HCT116 (cell line): ENCODE data around the gene ERG.

Experiments
- CEBPB ChIP-seq: IDR thresholded peaks from 2 replicates; pipeline ENCODE4 v1.6.1; 2012; ENCODE audit warnings: low read depth
- CTCF ChIP-seq, 3 experiments: fragments of 200-600 bp in 1 of 3; sonication (generic) in 1 of 3; IDR thresholded peaks in 2 of 3; conservative IDR thresholded peaks in 1 of 3; 2 replicates each; pipeline ENCODE4 v1.5.1; 2012 to 2017; ENCODE audit warnings: low read depth in 2 of 3, low read length in 2 of 3, antibody characterized with exemption in 1 of 3, borderline replicate concordance in 1 of 3, control low read depth in 1 of 3, mild to moderate bottlenecking in 1 of 3, mixed read lengths in 1 of 3, mixed run types in 1 of 3, moderate library complexity in 1 of 3; ENCODE audit not compliant: insufficient read depth in 1 of 3
- ELF1 ChIP-seq: IDR thresholded peaks from 2 replicates; pipeline ENCODE4 v1.6.1; 2012; ENCODE audit warnings: low read depth, borderline replicate concordance
- EZH2 ChIP-seq: fragments of 200-600 bp; sonication (generic); IDR thresholded peaks from 2 replicates; pipeline ENCODE4 v1.6.1; 2017; ENCODE audit warnings: antibody characterized with exemption, mixed run types
- POLR2A ChIP-seq: IDR thresholded peaks from 2 replicates; pipeline ENCODE4 v1.7.0; 2011; ENCODE audit warnings: borderline replicate concordance; ENCODE audit not compliant: insufficient read depth, insufficient read length; ENCODE audit errors: extremely low read depth
- POLR2AphosphoS5 ChIP-seq: IDR thresholded peaks from 2 replicates; pipeline ENCODE4 v1.6.1; 2011; ENCODE audit warnings: mild to moderate bottlenecking, low read depth, low read length, moderate library complexity
- SP1 ChIP-seq: IDR thresholded peaks from 2 replicates; pipeline ENCODE4 v1.6.1; 2012; ENCODE audit warnings: low read depth
- TCF7L2 ChIP-seq: IDR thresholded peaks from 2 replicates; pipeline ENCODE4 v1.7.0; 2011; ENCODE audit warnings: borderline replicate concordance, inconsistent platforms; ENCODE audit not compliant: insufficient read depth, insufficient read length; ENCODE audit errors: extremely low read depth
- ZFX ChIP-seq: fragments of 450-650 bp; IDR thresholded peaks from 2 replicates; pipeline ENCODE4 v1.6.1; 2017

DNA sequence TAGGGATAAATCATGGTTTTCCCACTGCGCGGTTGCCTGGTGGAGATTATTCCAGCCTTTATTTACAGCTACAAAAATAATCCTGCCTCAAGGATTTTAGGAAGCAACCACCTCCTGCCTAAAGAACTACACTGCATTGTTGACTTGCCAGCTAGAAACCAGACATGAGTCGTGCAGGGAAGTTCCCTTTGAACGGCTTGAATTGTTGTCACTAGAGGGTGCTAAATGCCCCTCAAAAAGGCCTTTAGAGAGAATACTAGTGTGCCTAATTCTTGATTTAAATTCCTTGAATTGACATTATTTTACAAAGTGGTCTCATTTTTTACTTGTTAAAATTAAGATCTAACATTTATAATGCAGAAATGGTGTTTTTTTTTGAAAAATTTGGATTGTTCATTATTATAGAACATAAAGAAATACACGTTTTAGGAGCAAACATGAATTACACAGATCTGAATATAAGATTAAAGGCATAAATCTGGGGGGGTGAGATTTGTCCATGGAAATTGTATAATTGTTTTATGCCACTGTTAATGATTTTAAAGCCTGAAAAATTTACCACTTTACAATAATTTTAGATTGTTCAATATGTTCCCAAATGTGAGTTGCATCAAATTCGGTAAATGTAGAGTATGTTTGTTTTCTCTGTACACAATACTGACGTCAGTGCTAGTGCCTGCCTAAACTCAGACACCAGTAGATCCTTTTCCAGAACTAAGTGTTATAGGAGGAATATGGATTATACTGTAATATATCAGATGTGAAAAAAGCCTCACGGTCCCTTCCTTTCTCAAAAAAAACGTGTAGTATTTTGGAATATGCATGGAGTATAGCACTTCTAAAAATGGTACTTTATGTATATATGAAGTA is 7.6 kb upstream of the ERG start:
- no peak for TF ChIP-seq ELF1
- TF ChIP-seq CTCF (IDR thresholded peaks at IDR 0.05 in 2 of 3, conservative IDR thresholded peaks at IDR 0.05 in 1 of 3; ENCODE audit: borderline replicate concordance in 1 of 3, insufficient read depth in 1 of 3, low read depth in 2 of 3, low read length in 2 of 3), result peak; percentile 52 to 69 (median 67); a peak in 5 of 6 replicates
- TF ChIP-seq CEBPB, result no peak
- TF ChIP-seq ZFX, result no peak
- TF ChIP-seq EZH2, result no peak
- TF ChIP-seq POLR2AphosphoS5, result no peak
- TF ChIP-seq POLR2A, result no peak
- peak; percentile 14 for TF ChIP-seq TCF7L2
- no peak for TF ChIP-seq SP1
